T-cell (primary cell): Measurements from ENCODE around the gene PRIM2. TPM values are rescaled to one million over a fixed set of nuclear protein-coding genes. Genes with fewer than 3 reads are reported as not detected.

Experiments used
- ATAC-seq, 4 experiments: fragments of 200-7000 bp in 3 of 4; fragments of 150-1000 bp in 1 of 4; cut with Tn5 transposase; replicated peaks in 1 of 4; 1 replicate in 3 of 4; 2 replicates in 1 of 4; pipeline ENCODE4 v1.10.0; 2021; ENCODE audit warnings: moderate library complexity in 3 of 4, mild to moderate bottlenecking in 2 of 4, moderate number of reproducible peaks in 1 of 4
- CTCF ChIA-PET, 2 donors: fragments of 300-600 bp; sonication (Branson Sonifier 250); formaldehyde crosslinking; loops; one replicate each; lab custom pipeline; 2022; ENCODE audit warnings: antibody characterized with exemption in 2 of 2; lab: Charles Lee
- POLR2A ChIA-PET, 2 donors: fragments of 300-600 bp; sonication (Branson Sonifier 250); formaldehyde crosslinking; loops; one replicate each; lab custom pipeline; 2022; ENCODE audit warnings: antibody characterized with exemption in 2 of 2; lab: Charles Lee
- DNase-seq, 35 experiments: peaks; one replicate each; pipeline versions ENCODE4 v3.0.0 to v3.0.0-alpha.2; 2013 to 2023
- H3K27ac ChIP-seq: one replicate; pipeline ENCODE4 v1.5.1; 2013; ENCODE audit warnings: low read length
- H3K27me3 ChIP-seq, 2 experiments: replicated peaks in 1 of 2; 1 replicate in 1 of 2; 2 replicates in 1 of 2; pipeline versions ENCODE4 v1.6.1 to v1.7.0; 2013; ENCODE audit warnings: low read length in 1 of 2, mixed read lengths in 1 of 2; ENCODE audit not compliant: control insufficient read depth in 2 of 2, insufficient read depth in 2 of 2; ENCODE audit errors: extremely low read depth in 1 of 2
- H3K36me3 ChIP-seq, 2 donors: 1 replicate in 1 of 2; 2 replicates in 1 of 2; pipeline versions ENCODE4 v1.6.1 to v1.7.0; 2013; ENCODE audit warnings: low read length in 1 of 2; ENCODE audit not compliant: control insufficient read depth in 2 of 2, insufficient read depth in 1 of 2; ENCODE audit errors: extremely low read depth in 1 of 2
- H3K4me1 ChIP-seq, 2 experiments: 1 replicate in 1 of 2; 2 replicates in 1 of 2; pipeline versions ENCODE4 v1.6.1 to v1.7.0; 2013; ENCODE audit warnings: low read length in 2 of 2, mixed read lengths in 1 of 2; ENCODE audit not compliant: insufficient read depth in 2 of 2, control insufficient read depth in 1 of 2; ENCODE audit errors: extremely low read depth in 1 of 2
- H3K4me3 ChIP-seq, 2 donors: 1 replicate in 1 of 2; 2 replicates in 1 of 2; pipeline versions ENCODE4 v1.5.1 to v1.7.0; 2013; ENCODE audit warnings: mild to moderate bottlenecking in 2 of 2, low read length in 1 of 2, moderate library complexity in 1 of 2; ENCODE audit not compliant: control insufficient read depth in 1 of 2; ENCODE audit errors: extremely low read depth in 1 of 2
- H3K9me3 ChIP-seq: 2 replicates; pipeline ENCODE4 v1.7.0; 2013
- H3K27ac Mint-ChIP-seq, 2 donors: one replicate each; pipeline ENCODE4 v1.8.0; 2020 to 2021; ENCODE audit warnings: mild to moderate bottlenecking in 2 of 2, mixed read lengths in 2 of 2
- H3K27me3 Mint-ChIP-seq, 2 donors: one replicate each; pipeline ENCODE4 v1.8.0; 2021 to 2022; ENCODE audit warnings: mixed read lengths in 2 of 2
- H3K36me3 Mint-ChIP-seq: one replicate; pipeline ENCODE4 v1.8.0; 2021; ENCODE audit warnings: mixed read lengths
- H3K4me1 Mint-ChIP-seq, 3 donors: one replicate each; pipeline ENCODE4 v1.8.0; 2020 to 2022; ENCODE audit warnings: mixed read lengths in 3 of 3, mild to moderate bottlenecking in 1 of 3
- H3K4me3 Mint-ChIP-seq, 3 donors: one replicate each; pipeline ENCODE4 v1.8.0; 2020 to 2022; ENCODE audit warnings: mild to moderate bottlenecking in 3 of 3, mixed read lengths in 3 of 3, moderate library complexity in 3 of 3
- H3K9me3 Mint-ChIP-seq, 3 donors: one replicate each; pipeline ENCODE4 v1.8.0; 2020 to 2022; ENCODE audit warnings: mixed read lengths in 3 of 3
- WGBS: methylation state at CpG from one replicate; pipeline ENCODE4 v1.1.5; 2013; ENCODE audit warnings: missing lambda C conversion rate; ENCODE audit not compliant: insufficient coverage; 5-methylcytosine and 5-hydroxymethylcytosine counted together
- total RNA-seq, 35 experiments: library from RNA in 6 of 35; stranded (reverse) in 6 of 35; fragments of 120-200 nt in 1 of 35; gene quantifications; one replicate each; pipeline versions ENCODE4 v1.2.1 to v1.2.4 and lab custom pipeline; 2013 to 2026

PRIM2 gene
- total RNA-seq, 5 donors from 2014 or later (not counting 1 experiment from before 2014, with no cell fraction given) = 11.5 to 17.9 (median 12.0) TPM

DNA sequence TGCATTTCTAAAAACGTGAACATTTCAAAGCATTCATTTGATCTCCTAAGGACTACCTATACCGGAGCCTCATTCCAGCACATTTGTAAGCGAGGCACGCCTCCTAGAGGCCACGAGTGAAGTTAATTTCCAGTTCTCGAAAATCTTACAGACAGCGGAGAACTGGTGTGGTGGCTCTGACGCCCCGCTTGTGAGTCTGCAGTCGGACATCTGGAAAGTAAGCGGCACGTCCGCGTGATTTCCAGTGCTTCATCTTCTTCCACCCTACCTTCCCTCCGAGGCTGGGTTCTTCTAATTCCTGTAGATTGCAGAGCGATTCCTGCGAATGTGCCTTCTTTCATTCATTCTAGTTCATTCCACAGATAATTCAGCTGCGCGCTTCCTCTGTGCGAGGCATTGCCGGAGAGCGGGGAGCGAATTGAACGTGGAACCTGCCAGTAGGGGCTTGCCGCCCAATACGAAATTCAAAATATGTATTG lies 810 bp upstream of the PRIM2 start:
- ChIA-PET CTCF (interaction anchor here (0.6 to 4.6 kb wide), 22 partner anchors 9 to 722 kb away, joined by 3 to 108 read pairs (median 4); partner anchors contain the start of genes KIAA1586 (in 1 of the 2) and RAB23 (in 1 of the 2)), POLR2A (interaction anchor here in 1 of 2 donors (0.7 to 0.8 kb wide), 2 partner anchors 412 kb away, joined by 3 to 4 read pairs; no protein-coding TSS in a partner anchor)
- H3K4me1 ChIP-seq = peaks cover 9 to 13% of the 10 kb centered on the region in 2 experiments
- peaks cover 0 to 11% of the 10 kb centered on the region in 2 experiments for H3K27me3 ChIP-seq
- H3K27ac Mint-ChIP-seq = peak overlapping the region; percentile 84 to 91
- peaks cover 0 to 13% of the 10 kb centered on the region in 2 donors for H3K36me3 ChIP-seq
- peak; percentile 66 to 90 (median 77) for DNase-seq
- WGBS = 0% methylated on average over 17 of the region's 26 CpGs
- peak overlapping the region; percentile 69 to 96 for H3K4me3 ChIP-seq
- peak; percentile 84 to 87 (median 85) for ATAC-seq
- peak overlapping the region; percentile 49 for H3K27ac ChIP-seq
- no peaks in the 10 kb centered on the region for H3K9me3 Mint-ChIP-seq
- H3K4me3 Mint-ChIP-seq = peak overlapping the region; percentile 94 to 99 (median 98)
- peaks cover 0 to 4% of the 10 kb centered on the region in 2 donors for H3K27me3 Mint-ChIP-seq
- H3K4me1 Mint-ChIP-seq = peaks cover 31 to 42% (median 32%) of the 10 kb centered on the region in 3 donors
- H3K36me3 Mint-ChIP-seq = peaks cover 20% of the 10 kb centered on the region
- H3K9me3 ChIP-seq = no peaks in the 10 kb centered on the region

DNA sequence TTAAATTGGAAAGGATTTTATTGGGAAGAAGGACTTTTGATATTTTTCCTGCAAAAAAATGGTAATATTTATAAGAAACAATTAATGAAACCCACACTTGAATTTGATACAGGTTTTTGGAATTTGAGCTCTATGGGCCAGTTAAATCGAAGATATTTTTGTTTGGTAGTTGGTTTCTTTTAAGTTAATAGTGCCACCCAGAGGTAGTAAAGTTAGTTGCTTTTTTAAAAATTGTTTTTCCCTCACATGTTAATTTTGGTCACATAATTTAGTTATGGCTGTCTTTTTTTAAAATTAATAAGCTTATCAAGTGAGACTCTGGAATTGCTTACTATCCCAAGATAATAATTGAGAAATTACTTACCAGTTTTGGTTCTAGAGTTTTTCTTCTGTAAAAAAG lies 7.1 kb downstream of the PRIM2 start:
- Mint-ChIP-seq H3K27me3 (no peaks in the 10 kb centered on the region), H3K4me1 (peaks cover 15 to 19% (median 18%) of the 10 kb centered on the region in 3 donors), H3K9me3 (peaks cover 0 to 6% (median 5%) of the 10 kb centered on the region in 3 donors), H3K36me3 (peaks cover 51% of the 10 kb centered on the region), H3K4me3 (no peak overlapping the region), H3K27ac (no peak overlapping the region)
- ChIA-PET CTCF (interaction anchor here (0.6 to 3.0 kb wide), 7 partner anchors 8 to 422 kb away, joined by 3 to 17 read pairs (median 4); partner anchors contain the start of gene PRIM2 (in 1 of the 2)), POLR2A (no interaction called here)
- WGBS = no CpG with 5 or more reads among the region's 1 CpG
- Histone ChIP-seq H3K27me3 (no peaks in the 10 kb centered on the region), H3K27ac (no peak overlapping the region), H3K36me3 (peaks cover 2 to 48% of the 10 kb centered on the region in 2 donors), H3K4me1 (no peaks in the 10 kb centered on the region), H3K9me3 (no peaks in the 10 kb centered on the region), H3K4me3 (no peak overlapping the region)
- peak in 1 of 4 experiments; percentile 26 for ATAC-seq
- peak in 1 of 35 experiments; percentile 24 for DNase-seq

DNA sequence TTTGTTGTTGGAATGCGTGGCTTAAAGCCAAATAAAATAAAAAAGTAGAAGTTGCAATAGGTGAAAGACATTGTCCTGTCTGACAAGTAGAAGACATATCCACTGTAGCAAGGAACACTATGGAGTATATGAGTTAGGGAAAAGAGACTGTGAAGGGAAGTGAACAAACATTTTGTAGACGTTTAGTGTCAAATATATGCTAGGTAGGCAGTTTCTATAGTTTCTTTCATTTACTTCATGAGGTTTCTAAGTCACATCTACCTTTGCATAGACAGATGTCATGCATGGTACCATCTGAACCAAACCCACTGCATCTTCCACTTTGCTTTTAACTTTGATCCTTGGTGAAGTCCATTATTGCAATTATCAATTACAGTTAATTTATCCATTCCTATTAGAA lies 9.9 kb downstream of the PRIM2 start:
- no peak overlapping the region for H3K27ac Mint-ChIP-seq
- H3K36me3 ChIP-seq = peaks cover 5 to 33% of the 10 kb centered on the region in 2 donors
- H3K4me1 Mint-ChIP-seq = peaks cover 0 to 11% (median 11%) of the 10 kb centered on the region in 3 donors
- H3K4me3 Mint-ChIP-seq = no peak overlapping the region
- DNase-seq (no peak), ATAC-seq (no peak)
- no peak overlapping the region for H3K4me3 ChIP-seq
- H3K27me3 ChIP-seq = no peaks in the 10 kb centered on the region
- CTCF ChIA-PET = interaction anchor here in 1 of 2 donors (1.5 kb wide), 1 partner anchor 423 kb away, joined by 5 read pairs; no protein-coding TSS in a partner anchor
- no peak overlapping the region for H3K27ac ChIP-seq
- H3K9me3 Mint-ChIP-seq = peaks cover 3 to 16% (median 13%) of the 10 kb centered on the region in 3 donors
- POLR2A ChIA-PET = no interaction called here
- WGBS = 100% methylated on average over 1 of the region's 2 CpGs
- no peaks in the 10 kb centered on the region for H3K4me1 ChIP-seq
- H3K36me3 Mint-ChIP-seq = peaks cover 58% of the 10 kb centered on the region
- no peaks in the 10 kb centered on the region for H3K27me3 Mint-ChIP-seq
- H3K9me3 ChIP-seq = no peaks in the 10 kb centered on the region

DNA sequence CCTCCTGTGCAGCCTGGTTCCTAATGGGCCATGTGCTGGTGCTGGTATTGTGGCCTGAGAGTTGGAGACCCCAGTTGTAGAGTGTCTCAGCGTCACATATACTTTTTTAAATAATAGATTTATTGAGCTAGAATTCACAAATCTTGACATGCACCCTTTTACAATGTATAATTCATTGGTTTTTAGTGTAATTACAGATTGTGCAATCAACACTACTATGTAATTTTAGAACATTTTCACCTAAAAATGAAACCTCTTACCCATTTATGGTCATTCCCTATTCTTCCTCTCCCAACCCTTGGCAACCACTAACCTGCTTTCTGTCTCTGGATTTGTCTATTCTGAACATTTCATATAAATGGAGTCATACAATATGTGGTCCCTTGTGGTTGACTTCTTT lies 10.6 kb downstream of the PRIM2 start:
- whole genome bisulfite sequencing = no CpG with 5 or more reads among the region's 1 CpG
- Histone ChIP-seq H3K27me3 (no peaks in the 10 kb centered on the region), H3K36me3 (peaks cover 5 to 31% of the 10 kb centered on the region in 2 donors), H3K27ac (no peak overlapping the region), H3K9me3 (no peaks in the 10 kb centered on the region), H3K4me1 (no peaks in the 10 kb centered on the region), H3K4me3 (no peak overlapping the region)
- Mint-ChIP-seq H3K27ac (no peak overlapping the region), H3K4me3 (no peak overlapping the region), H3K4me1 (peaks cover 0 to 13% (median 7%) of the 10 kb centered on the region in 3 donors), H3K36me3 (peaks cover 66% of the 10 kb centered on the region), H3K9me3 (peaks cover 3 to 21% (median 17%) of the 10 kb centered on the region in 3 donors), H3K27me3 (no peaks in the 10 kb centered on the region)
- ChIA-PET POLR2A (no interaction called here), CTCF (interaction anchor here (1.2 to 1.5 kb wide), 2 partner anchors 11 to 424 kb away, joined by 5 read pairs; partner anchors contain the start of gene PRIM2 (in 1 of the 2))
- DNase-seq (no peak), ATAC-seq (no peak)

DNA sequence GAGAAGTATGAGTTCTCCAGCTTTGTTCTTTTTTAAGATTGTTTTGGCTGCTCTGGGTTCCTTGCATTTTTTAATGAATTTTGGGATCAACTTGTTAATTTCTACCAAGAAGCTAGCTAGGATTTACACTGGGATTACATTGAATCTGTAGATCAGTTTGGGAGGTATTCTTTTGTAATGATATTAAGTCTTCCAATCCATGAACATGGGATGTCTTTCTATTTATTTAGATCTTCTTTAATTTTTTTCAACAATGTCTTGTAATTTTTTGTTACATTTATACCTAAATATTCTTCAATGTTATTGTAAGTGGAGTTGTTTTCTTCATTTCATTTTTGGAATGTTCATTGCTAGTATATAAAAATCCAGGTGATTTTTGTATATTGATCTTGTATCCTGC lies 12.5 kb downstream of the PRIM2 start:
- Histone ChIP-seq H3K4me3 (no peak overlapping the region), H3K27me3 (no peaks in the 10 kb centered on the region), H3K9me3 (peaks cover 4% of the 10 kb centered on the region), H3K27ac (no peak overlapping the region), H3K4me1 (no peaks in the 10 kb centered on the region), H3K36me3 (peaks cover 5 to 35% of the 10 kb centered on the region in 2 donors)
- ChIA-PET CTCF (interaction anchor here in 1 of 2 donors (1.7 kb wide), 1 partner anchor 427 kb away, joined by 3 read pairs; no protein-coding TSS in a partner anchor), POLR2A (no interaction called here)
- H3K4me3 Mint-ChIP-seq = no peak overlapping the region
- ATAC-seq (no peak), DNase-seq (no peak)
- H3K9me3 Mint-ChIP-seq = peaks cover 7 to 21% (median 17%) of the 10 kb centered on the region in 3 donors
- peaks cover 78% of the 10 kb centered on the region for H3K36me3 Mint-ChIP-seq
- peaks cover 7 to 16% (median 9%) of the 10 kb centered on the region in 3 donors for H3K4me1 Mint-ChIP-seq
- no peaks in the 10 kb centered on the region for H3K27me3 Mint-ChIP-seq
- no peak overlapping the region for H3K27ac Mint-ChIP-seq

DNA sequence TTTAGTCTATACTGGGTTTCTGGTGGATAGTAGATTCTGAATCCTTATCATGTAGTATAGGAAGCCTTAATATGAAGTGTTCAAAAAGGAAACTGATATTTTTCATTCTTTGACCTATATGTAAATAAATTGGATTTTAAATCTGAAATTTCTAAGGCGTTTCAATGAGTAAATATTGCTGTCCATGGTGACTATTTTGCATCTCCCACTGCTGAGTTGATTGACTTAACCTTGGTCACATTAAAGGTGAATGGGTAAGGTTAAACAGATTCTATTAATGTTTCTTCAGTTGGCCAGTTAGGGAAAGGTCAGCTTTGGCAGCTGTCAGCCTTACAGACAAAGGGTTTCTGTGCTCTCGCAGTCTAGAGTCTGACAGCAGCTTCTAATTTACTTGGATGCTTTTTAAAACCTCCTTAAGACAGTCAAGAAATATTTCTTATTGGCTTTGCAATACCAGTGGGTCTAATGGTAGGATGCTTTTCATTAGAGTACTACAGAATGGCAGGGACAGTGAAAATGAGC lies 24.8 kb downstream of the PRIM2 start:
- DNase-seq = no peak
- WGBS = 100% methylated on average over 1 of the region's 2 CpGs
- peaks cover 1 to 14% (median 5%) of the 10 kb centered on the region in 3 donors for H3K4me1 Mint-ChIP-seq
- ChIA-PET POLR2A (no interaction called here), CTCF (no interaction called here)
- no peak overlapping the region for H3K4me3 Mint-ChIP-seq
- Histone ChIP-seq H3K4me3 (no peak overlapping the region), H3K4me1 (no peaks in the 10 kb centered on the region), H3K27me3 (no peaks in the 10 kb centered on the region), H3K9me3 (no peaks in the 10 kb centered on the region), H3K27ac (no peak overlapping the region), H3K36me3 (no peaks in the 10 kb centered on the region)
- no peaks in the 10 kb centered on the region for H3K27me3 Mint-ChIP-seq
- H3K9me3 Mint-ChIP-seq = peaks cover 0 to 4% (median 0%) of the 10 kb centered on the region in 3 donors
- peaks cover 3% of the 10 kb centered on the region for H3K36me3 Mint-ChIP-seq
- no peak overlapping the region for H3K27ac Mint-ChIP-seq
- ATAC-seq = no peak
